ENCODE data around the gene SPAG7. TPM values are rescaled to one million over a fixed set of nuclear protein-coding genes. Genes with fewer than 3 reads are reported as not detected.

The SPAG7 gene
- total and polyA plus RNA-seq, 12 donors, result 95.5 to 189 (median 136) TPM

GRCh38 chr17:4942760-4943508, 24.7 kb downstream of the SPAG7 start:
- intact Hi-C loops (cut with DNase I), result loop anchor here in 2 of 10 donors (5.0 kb wide), 1 partner anchor 44 kb away; the partner anchor contains the start of gene CAMTA2 (in 2 of the 2)
- TF ChIP-seq, protein P1, sequence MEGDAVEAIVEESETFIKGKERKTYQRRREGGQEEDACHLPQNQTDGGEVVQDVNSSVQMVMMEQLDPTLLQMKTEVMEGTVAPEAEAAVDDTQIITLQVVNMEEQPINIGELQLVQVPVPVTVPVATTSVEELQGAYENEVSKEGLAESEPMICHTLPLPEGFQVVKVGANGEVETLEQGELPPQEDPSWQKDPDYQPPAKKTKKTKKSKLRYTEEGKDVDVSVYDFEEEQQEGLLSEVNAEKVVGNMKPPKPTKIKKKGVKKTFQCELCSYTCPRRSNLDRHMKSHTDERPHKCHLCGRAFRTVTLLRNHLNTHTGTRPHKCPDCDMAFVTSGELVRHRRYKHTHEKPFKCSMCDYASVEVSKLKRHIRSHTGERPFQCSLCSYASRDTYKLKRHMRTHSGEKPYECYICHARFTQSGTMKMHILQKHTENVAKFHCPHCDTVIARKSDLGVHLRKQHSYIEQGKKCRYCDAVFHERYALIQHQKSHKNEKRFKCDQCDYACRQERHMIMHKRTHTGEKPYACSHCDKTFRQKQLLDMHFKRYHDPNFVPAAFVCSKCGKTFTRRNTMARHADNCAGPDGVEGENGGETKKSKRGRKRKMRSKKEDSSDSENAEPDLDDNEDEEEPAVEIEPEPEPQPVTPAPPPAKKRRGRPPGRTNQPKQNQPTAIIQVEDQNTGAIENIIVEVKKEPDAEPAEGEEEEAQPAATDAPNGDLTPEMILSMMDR (IDR thresholded peaks at IDR 0.05), result no peak
- no peaks in the 10 kb centered on the region for H3K9me3 ChIP-seq

GRCh38 chr17:4941319-4941610, 26.4 kb downstream of the SPAG7 start:
- H3K4me3 ChIP-seq, result peak overlapping the region; percentile 45 to 95 (median 85)
- H3K9me3 ChIP-seq, result no peaks in the 10 kb centered on the region
- WGBS, 2 donors, result 38 to 47% methylated on average over 4 of the region's 4 CpGs
- ATAC-seq (no peak), DNase-seq (no peak)
- TF ChIP-seq, protein P1 (IDR thresholded peaks at IDR 0.05), result no peak
- no peaks in the 10 kb centered on the region for H3K27me3 ChIP-seq
- H3K4me1 ChIP-seq, result peaks cover 28 to 78% (median 54%) of the 10 kb centered on the region in 9 donors
- peak overlapping the region in 8 of 10 donors; percentile 89 to 98 (median 94) for H3K27ac ChIP-seq
- peaks cover 0 to 71% (median 19%) of the 10 kb centered on the region in 9 donors for H3K36me3 ChIP-seq
- intact Hi-C loops (cut with DNase I), result loop anchor here in 2 of 10 donors (5.0 kb wide), 1 partner anchor 46 kb away; the partner anchor contains the start of gene CAMTA2 (in 2 of the 2)

More at GRCh38 chr17:4942760-4943508, 24.7 kb downstream of the SPAG7 start:
- Histone ChIP-seq H3K27me3 (no peaks in the 10 kb centered on the region), H3K4me1 (peaks cover 29 to 83% (median 68%) of the 10 kb centered on the region in 9 donors), H3K4me3 (peak overlapping the region in 1 of 10 donors; percentile 100), H3K36me3 (peaks cover 0 to 66% (median 16%) of the 10 kb centered on the region in 9 donors), H3K27ac (peak overlapping the region in 5 of 10 donors; percentile 1 to 100 (median 99))
- ATAC-seq (no peak), DNase-seq (no peak)
- 68 to 77% methylated on average over 13 of the region's 13 CpGs for WGBS, 2 donors

DNA sequence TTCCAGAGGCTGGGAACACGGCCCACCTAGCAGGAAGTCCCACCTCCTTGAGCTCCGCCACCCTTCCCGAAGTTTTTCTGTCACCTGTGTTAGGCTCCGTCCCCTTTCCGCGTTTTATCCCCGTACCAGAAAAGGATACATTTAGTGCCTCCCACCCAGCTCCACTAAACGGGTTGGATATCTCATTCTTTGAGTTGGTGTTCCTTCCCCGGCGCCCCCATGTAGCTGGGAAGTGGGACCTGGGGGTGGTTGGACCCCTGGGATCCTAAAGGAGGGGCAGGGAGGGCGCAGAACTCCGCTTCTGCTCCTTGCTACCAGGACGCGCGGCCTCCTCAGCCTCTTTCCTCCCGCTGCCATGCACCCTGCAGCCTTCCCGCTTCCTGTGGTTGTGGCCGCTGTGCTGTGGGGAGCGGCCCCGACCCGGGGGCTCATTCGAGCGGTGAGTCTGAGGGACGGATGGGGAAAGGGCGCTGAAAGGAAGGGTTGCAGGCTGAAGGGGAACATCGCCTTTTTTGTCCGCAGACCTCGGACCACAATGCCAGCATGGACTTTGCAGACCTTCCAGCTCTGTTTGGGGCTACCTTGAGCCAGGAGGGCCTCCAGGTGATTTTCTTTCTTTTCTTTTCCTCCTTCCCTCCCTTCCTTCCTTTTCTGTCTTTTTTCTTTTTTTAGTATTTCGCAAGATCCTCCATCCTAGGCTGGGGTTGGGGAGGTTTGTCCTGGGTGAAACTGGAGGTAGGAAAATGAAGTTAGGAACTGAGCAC, 26.9 kb downstream of the SPAG7 start:
- TF ChIP-seq, protein P1 (IDR thresholded peaks at IDR 0.05), result no peak
- peaks cover 0 to 71% (median 19%) of the 10 kb centered on the region in 9 donors for H3K36me3 ChIP-seq
- no peaks in the 10 kb centered on the region for H3K27me3 ChIP-seq
- H3K4me3 ChIP-seq, result peak overlapping the region; percentile 45 to 95 (median 85)
- DNase-seq (peak in 1 of 2 donors; percentile 70), ATAC-seq (peak; percentile 62 to 89 (median 82))
- H3K27ac ChIP-seq, result peak overlapping the region; percentile 89 to 98 (median 94)
- peaks cover 24 to 72% (median 49%) of the 10 kb centered on the region in 9 donors for H3K4me1 ChIP-seq
- 1 to 2% methylated on average over 29 of the region's 29 CpGs for WGBS, 2 donors
- H3K9me3 ChIP-seq, result no peaks in the 10 kb centered on the region
- intact Hi-C loops (cut with DNase I), result loop anchor here in 2 of 10 donors (1.0 to 5.0 kb wide), 3 partner anchors 8 to 47 kb away; partner anchors contain the start of genes CAMTA2 (in 2 of the 2), PFN1 (in 1 of the 2) and SPAG7 (in 1 of the 2)
